GM23338 (cell line): ENCODE data around the gene GJA10.

ENCODE experiments used
- CREB1 ChIP-seq: fragments of 250-450 bp; sonication (Bioruptor Pico); IDR thresholded peaks from 2 replicates; pipeline ENCODE4 v1.5.0; 2020; ENCODE audit warnings: low read depth, mild to moderate bottlenecking, moderate library complexity
- CTCF ChIP-seq, 2 experiments: fragments of 200-600 bp in 1 of 2; sonication (generic) in 1 of 2; conservative IDR thresholded peaks; 2 replicates each; pipeline versions ENCODE4 v1.5.1 to v1.6.1; 2016 to 2017; ENCODE audit warnings: antibody characterized with exemption in 2 of 2, low read depth in 2 of 2, mild to moderate bottlenecking in 2 of 2, moderate library complexity in 1 of 2
- EZH2 ChIP-seq: fragments of 200-600 bp; sonication (generic); IDR thresholded peaks from one replicate; pipeline ENCODE4 v1.8.0; 2017; ENCODE audit warnings: antibody characterized with exemption, mild to moderate bottlenecking, low read depth; ENCODE audit not compliant: unreplicated experiment
- EZH2phosphoT487 ChIP-seq: fragments of 200-600 bp; sonication (generic); IDR thresholded peaks from one replicate; pipeline ENCODE4 v1.8.1; 2018; ENCODE audit warnings: antibody characterized with exemption; ENCODE audit not compliant: unreplicated experiment
- JUNB ChIP-seq: IDR thresholded peaks from one replicate; pipeline ENCODE4 v1.6.1; 2016; ENCODE audit warnings: antibody characterized with exemption; ENCODE audit not compliant: unreplicated experiment
- NANOG ChIP-seq: IDR thresholded peaks from 2 replicates; pipeline ENCODE4 v1.6.1; 2016; ENCODE audit warnings: antibody characterized with exemption, borderline replicate concordance
- POLR2AphosphoS5 ChIP-seq: IDR thresholded peaks from 2 replicates; pipeline ENCODE4 v1.6.1; 2016; ENCODE audit warnings: antibody characterized with exemption, low read depth
- REST ChIP-seq: IDR thresholded peaks from one replicate; pipeline ENCODE4 v1.6.1; 2018; ENCODE audit warnings: antibody characterized with exemption; ENCODE audit not compliant: unreplicated experiment
- ZNF114 ChIP-seq: fragments of 250-450 bp; sonication (Bioruptor Pico); IDR thresholded peaks from 2 replicates; pipeline ENCODE4 v1.5.0; 2020; ENCODE audit warnings: mild to moderate bottlenecking, moderate library complexity

GRCh38 chr6:89944181-89944755, 50.0 kb downstream of the GJA10 start:
- TF ChIP-seq CTCF (conservative IDR thresholded peaks at IDR 0.05; ENCODE audit: low read depth in 2 of 2) (no peak), POLR2AphosphoS5 (no peak), REST (no peak), ZNF114 (no peak), CREB1 (no peak), EZH2 (no peak), JUNB (no peak), NANOG (no peak), EZH2phosphoT487 (no peak)
